Stimulated activated CD4-positive, alpha-beta T cell treated with anti-CD3 and anti-CD28 coated beads, TNF-alpha, amount 100 ng/mL, for 1 hour (primary cell): ENCODE data around the gene RUVBL1.
"Not testable (repeated sequence)": the region's sequence is repeated elsewhere in the genome, so short reads cannot be mapped to it uniquely, and the experiment has no call there.

Source experiments
- DNase-seq, 3 donors: peaks; one replicate each; pipeline ENCODE4 v3.0.0-alpha.2; 2020; ENCODE audit warnings: low read depth in 3 of 3, low spot score in 1 of 3

The RUVBL1 gene

DNA sequence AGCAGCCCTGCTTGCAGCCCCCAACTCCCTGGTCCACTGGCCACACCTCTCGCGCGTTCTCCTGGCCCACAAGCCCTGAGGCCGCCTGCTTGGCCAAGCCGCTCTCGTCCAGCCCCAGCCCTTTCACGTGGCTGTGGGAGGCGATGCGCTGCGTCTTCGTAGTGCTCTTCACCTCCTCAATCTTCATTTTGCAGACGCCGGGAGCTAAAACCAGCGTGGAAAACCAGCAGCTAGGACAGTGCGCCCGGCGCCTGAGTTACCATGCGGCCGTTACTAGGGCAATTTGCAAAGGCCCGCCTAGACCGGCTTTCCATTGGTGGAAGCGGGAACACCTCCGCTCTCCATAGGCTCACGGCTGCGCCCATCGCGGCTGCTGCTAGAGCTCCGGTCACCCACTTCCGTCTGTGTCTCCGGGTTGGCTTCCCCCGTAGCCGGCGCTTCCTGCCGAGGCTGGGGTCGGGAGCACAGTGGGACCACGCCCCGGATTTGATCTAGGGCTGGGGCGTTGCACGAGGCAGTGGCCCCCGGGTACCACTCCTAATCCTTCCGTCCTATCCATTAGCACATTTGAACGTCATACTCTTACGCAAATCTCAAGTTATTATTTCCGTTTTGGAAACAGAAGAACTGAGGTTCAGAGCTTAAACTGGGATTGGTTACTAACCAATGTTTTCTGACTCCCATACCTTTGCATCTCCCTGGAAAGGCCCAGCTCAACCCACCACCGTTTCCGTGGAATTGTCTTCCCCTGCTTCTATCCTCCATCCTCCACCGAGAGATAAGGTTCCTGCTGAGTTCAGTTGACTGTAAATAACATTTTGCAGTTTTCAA, at the start of gene RUVBL1:
RUVBL1 (minus strand) TSS at position 275 of the 831 bp plus-strand sequence; CDS start at position 187, 88 bp downstream.
- peak; percentile 86 to 88 (median 86) for DNase-seq

DNA sequence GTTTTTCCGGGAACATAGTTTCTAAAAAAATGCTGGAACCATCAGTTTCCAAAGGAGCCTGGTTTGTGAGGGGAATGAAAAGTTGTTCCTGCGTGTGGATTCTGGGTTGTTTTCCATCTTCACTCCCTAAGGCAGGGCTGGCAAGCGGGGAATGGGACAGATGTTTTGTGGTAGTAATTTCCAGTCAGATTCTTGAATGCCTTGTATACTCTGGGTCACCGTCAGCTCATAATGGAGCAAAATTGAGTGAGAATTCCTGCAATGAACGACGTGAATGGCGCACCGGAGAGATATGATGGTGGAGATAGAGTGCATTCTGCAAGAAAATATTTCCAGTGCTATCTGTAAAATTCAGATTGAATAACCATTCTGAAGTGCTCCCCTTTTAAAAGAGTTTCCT, 49.6 kb upstream of the RUVBL1 start:
- DNase-seq, result no peak

DNA sequence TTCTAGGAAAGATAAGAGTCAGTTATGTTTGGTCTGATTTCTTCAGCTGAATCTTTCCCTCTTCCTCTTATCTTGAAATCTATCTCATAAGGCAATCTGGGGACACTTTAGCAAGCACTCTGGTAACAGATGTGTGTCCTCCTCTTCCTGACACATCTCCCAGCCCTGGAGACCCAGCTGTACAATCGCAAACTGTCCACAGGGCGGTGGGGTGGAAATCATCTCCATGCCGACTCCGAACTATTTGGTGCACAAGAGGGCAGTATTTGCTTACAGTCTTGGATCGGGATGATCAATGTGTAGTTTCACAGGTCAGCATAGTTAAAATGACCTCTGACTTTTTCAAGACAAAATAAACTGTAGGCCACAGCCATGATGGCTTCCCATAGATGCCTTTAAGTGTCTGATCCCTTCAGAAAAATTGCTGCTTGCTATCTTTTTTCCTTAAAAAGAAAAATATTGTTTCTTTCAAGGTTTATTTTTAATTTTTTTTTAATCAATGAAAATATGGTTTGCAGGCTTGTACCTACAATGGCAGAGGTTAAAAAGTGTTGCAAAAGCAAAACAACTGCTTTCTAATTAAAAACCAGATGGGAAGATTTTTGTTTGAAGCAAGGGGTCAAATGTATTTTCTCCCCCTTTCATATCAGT, 47.4 kb upstream of the RUVBL1 start:
- DNase-seq, result no peak

DNA sequence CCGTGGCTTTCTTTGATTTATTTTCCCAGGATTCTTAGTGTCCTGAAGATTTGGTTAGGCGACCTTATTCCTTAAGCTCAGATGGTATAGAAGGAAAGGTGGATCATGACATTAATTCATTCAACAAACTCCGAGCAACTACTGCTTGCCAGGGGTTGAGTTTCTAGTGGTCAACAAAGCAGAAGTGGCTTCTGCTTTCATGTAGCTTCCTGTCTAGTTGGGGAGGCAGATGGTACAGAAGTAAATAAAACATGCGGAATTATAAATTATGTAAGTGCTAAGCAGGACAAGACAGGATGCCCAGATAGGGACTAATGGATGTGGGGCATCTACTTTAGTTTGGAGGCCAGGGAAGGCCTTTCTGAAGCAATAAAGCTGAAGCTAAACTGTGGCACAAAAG, 45.2 kb upstream of the RUVBL1 start:
- DNase-seq, result no peak

DNA sequence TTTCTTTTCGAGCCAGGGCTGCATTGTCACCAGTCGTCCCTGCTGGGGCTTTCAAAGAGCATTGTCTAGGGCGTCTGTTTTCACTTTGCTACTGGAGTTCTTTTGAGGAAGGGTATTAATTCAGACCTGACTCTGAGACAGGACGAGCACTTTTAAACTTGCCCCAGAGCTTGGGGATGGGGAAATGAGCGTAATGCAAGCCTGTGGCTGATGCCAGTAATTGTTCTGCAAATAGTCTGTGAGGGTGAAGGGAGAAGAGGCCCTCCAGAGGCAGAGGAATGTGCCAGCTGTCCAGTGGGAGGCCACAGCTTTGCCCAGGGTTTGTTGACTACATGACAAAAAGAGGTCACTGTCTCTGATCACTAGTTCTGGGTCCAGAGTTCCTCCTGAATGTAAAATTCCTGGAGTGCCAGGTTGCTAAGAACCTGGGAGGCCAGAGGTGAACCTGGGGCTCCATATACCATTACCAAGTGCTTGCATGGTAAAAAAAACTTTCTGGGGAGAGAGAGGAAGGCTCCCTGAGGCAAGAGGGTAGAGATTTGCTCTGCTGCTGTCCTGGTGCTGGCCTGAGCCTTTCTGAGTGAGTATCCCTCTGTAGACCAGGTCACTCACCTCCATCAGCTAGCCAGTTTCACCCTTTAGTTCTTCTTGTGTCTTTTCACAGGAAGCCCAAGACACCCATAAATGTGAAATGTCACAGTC, 44.5 kb upstream of the RUVBL1 start:
- no peak for DNase-seq

DNA sequence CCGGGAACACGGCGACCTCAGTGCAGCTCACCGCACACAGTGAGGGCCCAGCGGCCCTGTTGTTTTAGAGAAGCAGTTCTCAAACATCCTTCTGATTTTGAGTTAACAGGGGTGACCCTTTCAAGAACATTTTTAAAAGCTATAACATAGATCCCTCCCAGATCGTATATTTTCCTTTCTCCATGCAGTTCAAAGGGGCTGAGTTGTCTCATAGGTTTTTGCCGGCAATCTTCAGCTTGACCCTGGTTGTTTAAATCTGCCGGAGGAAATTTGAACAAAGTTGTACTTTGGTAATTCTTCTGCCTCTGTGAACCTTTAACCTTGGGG, 44.0 kb upstream of the RUVBL1 start:
- DNase-seq, result no peak

DNA sequence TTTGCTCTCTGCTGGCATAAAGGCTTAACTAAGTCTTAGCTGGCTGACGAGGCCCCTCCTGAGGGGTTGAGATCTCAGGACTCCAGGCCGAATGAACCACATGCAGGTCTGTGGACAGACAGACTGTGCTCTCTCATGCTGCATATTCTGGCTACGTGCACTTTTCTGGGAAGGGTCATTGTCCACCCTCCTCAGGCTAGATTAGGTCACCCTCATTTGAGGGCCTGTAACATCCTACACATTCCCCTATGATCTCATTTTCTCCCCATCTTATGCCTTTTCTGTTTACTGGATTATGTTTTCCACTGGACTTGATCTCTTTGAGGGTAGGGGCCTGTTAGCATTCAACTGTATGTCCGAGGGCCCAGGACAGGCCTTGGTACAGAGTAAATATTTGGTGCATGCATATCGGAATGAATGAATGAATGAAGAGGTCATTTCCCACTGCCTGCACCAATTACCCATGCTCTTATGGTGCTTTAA, 43.4 kb upstream of the RUVBL1 start:
- no peak for DNase-seq

DNA sequence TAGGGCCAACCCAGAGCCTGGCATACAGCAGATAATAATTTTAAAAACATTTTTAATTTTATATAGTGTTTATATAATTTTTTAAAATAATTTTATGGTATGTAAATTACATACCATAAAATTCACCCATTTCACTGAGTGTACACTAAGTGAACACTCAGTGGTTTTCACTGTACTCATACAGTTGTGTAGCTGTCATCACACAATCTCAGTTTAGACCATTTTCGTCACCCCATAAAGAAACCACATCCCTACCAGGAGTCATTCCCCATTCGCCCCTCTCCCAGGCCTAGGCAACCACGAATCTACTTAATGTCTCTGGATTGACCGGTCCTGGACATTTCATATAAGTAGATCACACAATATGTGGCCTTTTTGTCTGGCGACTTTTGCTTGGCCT, 39.8 kb upstream of the RUVBL1 start:
- no peak for DNase-seq

DNA sequence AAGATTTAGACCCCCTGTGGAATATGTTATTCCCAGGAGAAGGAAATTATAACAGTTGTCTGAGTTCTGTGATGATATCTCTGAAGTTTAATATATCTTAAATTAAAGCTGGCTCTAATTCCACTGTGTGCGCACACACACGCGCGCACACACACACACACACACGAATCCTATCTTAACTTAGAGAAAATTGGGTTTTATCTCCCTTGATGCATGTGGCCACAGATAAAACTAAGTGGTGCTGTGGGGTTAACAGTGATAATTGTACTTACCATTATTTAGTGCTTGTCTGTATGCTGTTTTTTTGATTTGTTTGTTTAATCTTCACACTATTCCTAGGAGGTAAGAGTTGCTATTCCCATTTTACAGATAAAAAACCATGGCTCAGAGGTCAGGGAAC, 37.0 kb upstream of the RUVBL1 start:
- no peak for DNase-seq

DNA sequence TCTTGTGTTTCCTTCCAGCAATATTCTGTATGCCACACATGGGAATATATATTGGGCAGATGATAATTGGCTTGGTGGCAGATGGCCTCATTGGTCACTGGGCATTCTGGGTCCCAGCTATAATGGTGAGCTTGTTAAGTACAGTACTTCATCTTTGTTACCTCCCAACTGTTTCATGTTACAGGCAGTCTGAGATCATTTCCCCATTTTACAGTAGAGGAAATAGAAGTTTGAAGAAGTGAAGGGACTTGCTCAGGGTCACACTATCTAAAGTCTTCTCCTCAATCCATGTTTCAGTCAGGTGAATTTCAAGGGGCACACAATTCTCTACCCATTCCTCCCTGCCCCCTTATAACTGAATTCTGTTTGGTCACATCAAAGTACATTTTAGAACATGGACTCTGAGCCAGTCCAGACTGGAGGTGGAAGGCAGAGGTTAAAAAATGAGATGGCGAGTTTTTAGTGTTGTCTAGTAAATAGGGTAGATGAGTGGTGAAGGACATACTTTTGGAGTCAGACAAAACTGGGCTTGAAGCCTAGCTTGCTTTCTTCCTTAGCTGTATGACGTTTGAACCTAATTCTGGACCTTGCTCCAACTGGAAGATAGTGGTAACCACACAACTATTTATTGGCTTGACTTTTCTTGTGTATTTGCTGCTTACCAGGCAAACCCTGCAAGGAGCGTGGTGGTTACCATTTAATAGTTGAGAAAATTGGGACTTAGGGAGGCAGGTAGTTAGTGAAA, 32.2 kb upstream of the RUVBL1 start:
- DNase-seq, result no peak

DNA sequence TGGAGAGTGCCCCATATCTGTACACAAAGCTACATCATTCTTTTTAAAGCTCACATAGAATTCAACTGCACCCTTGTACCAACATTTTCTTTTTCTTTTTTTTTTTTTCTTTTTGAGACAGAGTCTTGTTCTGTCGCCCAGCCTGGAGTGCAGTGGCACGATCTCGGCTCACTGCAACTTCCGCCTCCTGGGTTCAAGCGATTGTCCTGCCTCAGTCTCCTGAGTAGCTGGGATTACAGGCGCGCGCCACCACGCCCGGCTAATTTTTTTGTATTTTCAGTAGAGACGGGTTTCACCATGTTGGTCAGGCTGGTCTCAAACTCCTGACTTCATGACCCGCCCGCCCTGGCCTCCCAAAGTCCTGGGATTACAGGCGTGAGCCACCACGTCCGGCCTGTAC, 30.7 kb upstream of the RUVBL1 start:
- not testable (repeated sequence) for DNase-seq

DNA sequence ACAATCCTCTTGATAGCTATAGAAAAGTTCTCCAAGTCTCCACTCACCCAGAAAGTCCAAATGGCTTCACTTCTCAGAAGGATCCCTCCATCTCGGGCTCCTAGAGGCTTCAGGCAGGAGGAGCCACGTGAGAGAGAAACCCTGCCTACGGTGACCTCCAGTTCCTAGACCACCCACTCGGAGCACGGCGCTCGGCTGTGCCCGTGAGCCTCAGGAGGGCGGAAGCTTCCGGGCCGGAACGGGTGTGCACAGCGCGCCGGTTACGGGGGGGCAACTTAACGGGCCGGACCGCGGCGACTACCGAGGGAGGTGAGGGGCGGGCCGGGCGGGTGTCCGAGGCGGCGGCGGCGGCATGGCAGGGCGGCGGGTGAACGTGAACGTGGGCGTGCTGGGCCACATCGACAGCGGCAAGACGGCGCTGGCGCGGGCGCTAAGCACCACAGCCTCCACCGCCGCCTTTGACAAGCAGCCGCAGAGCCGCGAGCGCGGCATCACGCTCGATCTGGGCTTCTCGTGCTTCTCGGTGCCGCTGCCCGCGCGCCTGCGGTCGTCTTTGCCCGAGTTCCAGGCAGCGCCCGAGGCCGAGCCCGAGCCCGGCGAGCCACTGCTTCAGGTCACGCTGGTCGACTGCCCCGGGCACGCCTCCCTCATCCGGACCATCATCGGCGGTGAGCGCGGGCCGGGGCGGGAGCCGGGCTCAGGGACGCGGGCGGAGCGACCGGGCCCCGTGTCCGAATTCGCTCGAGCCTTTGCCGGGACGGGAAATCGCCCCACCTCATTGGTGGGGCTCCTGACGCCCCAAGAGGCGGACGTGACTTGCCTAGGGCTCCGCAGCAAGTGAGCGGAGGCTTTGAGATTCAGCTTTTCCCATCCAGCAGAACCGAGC, 29.8 kb upstream of the RUVBL1 start, which contains the start of gene EEFSEC:
EEFSEC (plus strand) TSS at position 326 of the 886 bp plus-strand sequence; CDS start at position 353, 27 bp downstream.
- peak; percentile 49 to 91 (median 71) for DNase-seq

DNA sequence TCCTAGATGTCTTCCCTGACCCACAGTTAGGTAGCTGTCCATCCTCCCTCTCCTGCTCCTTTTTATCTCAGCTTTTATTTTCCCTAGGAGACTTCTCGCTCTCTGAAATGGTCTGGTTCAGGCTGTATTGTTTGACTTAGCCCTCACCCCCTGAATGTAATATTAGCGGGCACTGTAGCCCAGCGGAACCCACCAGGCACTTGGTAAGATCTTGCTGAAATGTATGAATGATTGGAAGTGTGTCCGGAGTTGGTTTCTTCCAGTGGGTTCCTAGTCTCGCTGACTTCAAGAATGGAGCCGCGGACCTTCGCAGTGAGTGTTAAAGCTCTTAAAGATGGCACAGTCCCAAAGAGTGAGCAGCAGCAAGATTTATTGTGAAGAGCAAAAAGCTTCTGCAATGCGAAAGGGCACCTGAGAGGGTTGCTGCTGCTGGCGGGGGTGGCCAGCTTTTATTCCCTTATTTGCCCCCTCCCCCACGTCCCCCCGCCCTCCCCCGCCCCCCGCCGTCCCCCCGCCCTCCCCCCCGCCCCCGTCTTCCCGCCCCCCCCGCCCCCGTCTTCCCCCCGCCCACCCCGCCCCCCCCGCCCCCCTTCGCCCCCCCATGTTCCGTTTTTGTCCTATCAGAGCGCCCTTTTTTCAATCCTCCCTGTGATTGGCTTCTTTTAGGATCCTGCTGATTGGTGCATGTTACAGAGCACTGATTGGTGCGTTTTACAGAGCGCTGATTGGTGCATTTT, 29.0 kb upstream of the RUVBL1 start:
- peak in 1 of 3 donors; percentile 7 for DNase-seq

DNA sequence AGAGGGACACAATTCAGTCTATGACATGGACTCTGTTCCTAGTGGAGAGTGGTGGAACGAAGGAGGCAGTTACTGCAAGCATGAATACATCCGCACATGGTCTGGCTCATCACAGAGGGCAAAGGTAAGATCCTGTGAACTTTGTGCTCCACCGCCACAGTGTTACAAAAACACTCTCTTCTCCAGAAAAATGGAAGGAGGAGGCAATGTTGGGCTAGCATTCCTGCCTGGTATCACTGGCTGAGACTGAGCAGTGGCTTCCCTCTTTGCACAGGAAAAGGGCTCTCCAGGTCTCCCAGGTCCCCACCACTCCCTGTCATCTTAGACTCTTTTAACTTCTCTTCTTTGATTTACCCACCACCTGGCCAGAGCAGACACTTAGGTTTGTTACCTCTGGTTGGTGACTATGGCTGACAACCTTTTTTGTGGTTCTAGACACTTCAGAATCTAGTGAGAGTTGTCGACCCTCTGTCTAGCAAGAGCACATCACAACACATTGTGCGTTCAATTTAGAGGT, 28.2 kb upstream of the RUVBL1 start:
- no peak for DNase-seq

DNA sequence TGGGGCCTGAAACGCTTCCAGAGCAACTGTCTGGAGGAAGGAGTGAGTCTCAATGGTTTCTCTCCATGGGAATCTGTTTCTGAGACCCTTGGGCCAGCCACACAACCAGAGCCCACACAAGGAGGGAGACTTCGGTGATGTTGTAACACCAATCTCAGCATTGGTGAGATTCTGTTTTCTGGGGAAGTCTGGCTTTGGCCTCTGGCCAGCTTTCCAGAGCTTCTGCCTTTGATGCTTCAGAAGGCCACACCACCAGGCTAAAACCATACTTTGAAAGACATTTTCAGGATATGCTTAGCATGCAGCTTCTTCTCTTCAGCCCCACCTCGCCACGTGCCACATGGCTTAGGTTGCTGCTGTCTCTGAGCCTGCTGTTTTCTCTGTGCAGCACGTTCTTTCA, 26.0 kb upstream of the RUVBL1 start:
- no peak for DNase-seq

DNA sequence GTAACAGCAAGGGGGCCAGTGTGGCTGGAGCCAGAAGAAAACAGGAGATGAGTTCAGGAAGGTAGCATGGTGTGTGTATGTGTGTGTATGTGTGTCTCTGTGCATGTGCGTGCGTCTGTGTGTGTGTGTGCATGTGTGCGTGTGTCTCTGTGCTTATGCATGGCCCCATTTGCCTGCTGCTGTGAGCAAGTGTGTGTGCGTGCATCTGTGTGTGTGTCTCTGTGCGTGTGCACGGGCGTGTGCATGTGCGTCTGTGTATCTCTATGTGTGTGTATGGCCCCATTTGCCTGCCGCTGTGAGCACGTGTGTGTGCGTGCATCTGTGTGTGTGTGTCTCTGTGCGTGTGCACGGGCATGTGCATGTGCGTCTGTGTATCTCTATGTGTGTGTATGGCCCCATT, 22.6 kb upstream of the RUVBL1 start:
- no peak for DNase-seq

DNA sequence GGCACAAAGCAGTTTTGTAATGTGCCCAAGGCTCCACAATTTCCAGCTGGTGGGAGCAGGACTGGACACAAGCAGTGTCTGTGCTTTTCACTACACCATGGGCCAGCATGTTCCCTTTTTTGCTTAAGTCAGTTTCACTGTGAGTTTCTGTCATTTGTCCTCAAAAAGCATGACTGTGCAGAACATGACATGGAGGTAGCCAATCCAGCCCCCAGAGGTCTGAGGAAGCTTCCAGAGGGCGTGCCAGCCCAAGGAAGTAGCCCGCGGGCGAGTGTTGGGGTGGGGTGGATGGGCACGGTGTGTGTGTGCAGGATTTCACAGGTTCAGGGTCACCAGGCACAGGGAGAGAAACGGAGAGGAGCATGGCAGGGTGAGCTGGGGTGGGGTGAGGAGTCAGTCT, 21.7 kb upstream of the RUVBL1 start:
- no peak for DNase-seq

DNA sequence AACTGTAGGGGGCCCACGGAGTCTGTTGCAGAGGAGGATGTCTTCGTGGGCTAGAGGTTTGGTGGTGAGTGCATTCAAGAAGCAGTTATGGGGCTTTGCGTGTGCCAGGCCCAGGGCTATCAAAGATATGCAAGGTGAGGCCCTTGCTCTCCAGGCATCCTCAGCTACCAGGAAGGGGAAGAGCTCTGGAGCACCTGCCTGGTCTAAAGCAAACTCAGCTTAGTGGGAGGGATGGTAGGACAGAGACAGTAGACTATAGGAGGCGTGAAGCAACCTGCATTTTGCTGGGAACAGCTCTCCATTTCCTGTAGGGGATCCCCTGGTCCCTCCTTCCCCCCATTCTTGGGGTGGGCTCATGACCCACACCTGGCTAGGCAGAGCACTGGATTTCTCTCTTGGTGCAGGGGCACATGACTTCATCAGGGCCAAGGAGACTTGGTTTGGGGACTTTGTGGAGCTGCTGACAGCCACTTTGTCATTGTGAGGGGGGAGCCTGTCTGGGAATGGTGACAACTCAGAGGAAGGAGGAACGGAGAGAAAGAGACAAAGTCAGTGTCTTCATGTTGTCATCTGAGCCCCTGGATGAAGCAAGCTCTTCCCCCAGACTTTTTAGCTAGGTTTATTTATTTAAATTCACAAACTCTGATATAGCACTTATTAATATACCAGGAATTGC, 21.0 kb upstream of the RUVBL1 start:
- no peak for DNase-seq

DNA sequence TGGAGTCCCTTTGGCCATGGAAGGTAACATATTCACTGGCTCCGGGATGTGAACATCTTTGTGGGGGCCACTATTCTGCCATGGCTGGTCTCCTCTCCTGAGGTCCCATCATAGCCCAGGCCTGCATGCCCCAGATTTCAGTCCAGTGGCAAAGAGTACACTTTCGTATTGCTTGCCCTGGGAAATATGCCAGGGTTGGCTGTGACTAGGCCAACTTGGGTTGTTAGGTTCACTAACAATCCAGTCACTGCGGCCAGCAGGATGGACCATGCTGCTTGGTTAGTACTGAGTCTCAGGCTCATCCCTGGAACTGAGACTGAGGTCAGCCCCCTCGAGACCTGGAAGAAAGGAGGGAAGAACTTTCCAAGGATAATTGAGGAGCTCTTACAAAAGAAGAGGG, 19.9 kb upstream of the RUVBL1 start:
- DNase-seq, result no peak
